GM12874 (cell line): ENCODE data around the gene MED16.

Experiments used
- TF ChIP-seq, protein P1 (sequence below): IDR thresholded peaks from 2 replicates; pipeline ENCODE4 v1.5.1; 2011; ENCODE audit warnings: low read depth, mild to moderate bottlenecking, control low read depth, low read length, moderate library complexity; ENCODE audit not compliant: insufficient read depth

MED16 gene

DNA sequence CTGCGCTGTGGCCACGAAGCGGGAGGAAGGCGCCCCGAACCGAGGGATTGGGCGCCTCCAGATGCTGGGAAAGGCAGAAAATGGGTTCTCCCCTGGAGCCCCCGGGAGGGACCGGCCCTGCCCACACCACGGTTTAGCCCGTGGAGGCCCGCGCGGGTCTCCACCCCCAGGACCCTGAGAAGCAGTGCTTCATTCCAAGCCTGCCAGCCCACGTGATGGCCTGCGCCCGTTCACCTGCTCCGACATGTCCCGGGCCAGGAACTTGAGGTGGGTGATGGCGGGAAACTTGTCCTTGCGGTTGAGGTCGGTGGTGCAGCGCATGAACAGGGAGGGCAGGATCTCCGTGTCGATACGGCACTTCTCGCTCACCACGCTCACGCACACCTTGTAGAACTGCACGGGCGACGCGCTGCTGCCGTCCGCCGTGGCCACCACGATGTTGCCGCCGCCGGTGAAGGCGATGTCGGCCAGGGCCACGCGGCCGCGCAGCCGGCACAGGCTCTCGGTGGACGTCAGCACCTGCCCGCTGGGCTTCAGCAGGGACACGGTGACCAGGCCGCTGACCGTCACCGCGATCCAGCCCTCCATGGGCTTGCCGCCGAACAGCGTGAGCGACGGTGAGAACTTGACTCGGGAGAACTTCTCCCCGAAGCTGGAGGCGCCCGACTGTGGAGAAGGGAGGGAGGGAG, 7.3 kb downstream of the MED16 start:
- TF ChIP-seq, protein P1, sequence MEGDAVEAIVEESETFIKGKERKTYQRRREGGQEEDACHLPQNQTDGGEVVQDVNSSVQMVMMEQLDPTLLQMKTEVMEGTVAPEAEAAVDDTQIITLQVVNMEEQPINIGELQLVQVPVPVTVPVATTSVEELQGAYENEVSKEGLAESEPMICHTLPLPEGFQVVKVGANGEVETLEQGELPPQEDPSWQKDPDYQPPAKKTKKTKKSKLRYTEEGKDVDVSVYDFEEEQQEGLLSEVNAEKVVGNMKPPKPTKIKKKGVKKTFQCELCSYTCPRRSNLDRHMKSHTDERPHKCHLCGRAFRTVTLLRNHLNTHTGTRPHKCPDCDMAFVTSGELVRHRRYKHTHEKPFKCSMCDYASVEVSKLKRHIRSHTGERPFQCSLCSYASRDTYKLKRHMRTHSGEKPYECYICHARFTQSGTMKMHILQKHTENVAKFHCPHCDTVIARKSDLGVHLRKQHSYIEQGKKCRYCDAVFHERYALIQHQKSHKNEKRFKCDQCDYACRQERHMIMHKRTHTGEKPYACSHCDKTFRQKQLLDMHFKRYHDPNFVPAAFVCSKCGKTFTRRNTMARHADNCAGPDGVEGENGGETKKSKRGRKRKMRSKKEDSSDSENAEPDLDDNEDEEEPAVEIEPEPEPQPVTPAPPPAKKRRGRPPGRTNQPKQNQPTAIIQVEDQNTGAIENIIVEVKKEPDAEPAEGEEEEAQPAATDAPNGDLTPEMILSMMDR, result no peak

DNA sequence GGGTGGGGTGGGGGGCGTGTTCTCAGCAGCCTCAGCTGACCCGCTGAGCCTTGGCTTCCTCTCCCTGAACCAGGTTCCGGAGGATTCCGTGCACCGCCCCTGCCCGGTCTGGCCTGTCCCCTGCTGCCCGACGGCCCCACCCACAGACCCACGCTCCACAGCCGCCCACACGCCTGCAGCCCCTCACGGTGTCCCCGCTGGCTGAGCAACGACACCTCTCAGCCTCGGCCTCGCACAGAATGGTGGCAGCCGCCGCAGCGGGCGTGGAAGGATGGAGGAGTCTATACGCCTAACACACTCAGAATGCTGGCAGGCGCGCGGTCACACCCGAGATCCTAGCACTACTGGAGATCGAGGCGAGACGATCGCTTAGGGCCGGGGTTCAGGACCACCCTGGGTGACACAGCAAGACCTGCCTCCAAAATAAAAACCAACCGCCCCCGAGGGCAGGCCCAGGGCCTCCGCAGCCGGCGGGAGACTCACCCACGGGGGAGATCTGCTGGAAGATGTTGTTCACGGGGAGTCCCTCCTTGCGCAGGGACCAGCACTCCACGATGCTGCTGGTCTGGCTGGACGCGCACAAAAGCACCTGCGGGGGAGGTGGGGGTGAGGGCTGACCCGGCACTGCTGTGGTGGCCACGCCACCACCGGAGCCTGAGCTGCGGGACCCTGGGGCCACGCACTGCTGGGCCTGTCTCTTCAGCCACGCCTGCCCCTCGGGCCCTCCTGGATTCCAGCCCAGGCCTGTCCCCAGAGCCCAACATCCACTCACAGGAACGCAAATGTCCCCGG, 8.4 kb downstream of the MED16 start:
- TF ChIP-seq, protein P1, result no peak

DNA sequence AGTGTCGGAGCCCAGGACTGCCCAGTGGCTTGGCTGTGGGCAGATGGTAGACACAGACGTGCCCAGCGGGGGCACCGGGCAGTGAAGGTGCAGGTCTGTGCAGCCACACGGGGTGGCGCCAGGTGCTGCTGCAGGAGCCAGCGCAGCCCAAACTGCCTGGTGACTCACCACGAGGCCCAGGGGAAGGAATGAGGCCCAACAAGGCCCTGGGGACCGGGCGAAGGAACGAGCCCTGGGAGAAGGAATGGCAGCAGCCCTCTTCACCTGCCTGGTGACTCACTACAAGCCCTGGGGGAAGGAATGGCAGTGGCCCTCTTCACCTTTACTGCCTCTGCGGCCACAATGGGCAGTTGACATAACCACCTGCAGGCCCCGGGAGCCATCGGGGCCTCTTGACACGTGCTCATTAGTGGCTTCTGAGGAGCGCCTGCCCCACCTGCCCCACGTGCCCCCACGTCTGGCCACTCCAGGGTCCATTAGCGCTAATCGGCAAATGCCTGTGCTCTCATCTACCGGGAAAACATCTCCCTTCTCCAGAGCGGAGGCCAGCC, 9.3 kb downstream of the MED16 start:
- TF ChIP-seq, protein P1, result no peak

DNA sequence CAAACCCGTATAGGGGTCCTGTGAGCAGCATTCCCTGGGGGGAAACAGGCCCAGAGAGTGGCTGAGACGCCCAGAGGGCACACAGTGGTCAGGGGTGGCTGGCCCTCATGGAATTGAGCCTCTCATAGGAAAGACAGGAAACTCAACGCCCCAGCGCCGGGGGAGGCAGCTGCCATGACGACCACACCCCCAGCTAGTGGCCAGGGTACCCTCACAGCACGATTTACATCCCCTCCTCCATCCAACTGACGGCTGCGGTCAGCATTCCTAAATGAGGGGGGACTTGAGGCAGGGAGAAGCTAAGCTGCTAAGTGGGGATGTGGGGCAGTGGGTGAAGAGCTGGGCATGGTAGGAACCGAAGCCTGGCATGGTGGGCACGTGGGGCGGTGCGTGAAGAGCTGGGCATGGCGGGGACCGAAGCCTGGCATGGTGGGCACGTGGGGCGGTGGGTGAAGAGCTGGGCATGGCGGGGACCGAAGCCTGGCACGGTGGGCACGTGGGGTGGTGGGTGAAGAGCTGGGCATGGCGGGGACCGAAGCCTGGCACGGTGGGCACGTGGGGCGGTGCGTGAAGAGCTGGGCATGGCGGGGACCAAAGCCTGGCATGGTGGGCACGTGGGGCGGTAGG, 10.0 kb downstream of the MED16 start:
- TF ChIP-seq, protein P1, result no peak

DNA sequence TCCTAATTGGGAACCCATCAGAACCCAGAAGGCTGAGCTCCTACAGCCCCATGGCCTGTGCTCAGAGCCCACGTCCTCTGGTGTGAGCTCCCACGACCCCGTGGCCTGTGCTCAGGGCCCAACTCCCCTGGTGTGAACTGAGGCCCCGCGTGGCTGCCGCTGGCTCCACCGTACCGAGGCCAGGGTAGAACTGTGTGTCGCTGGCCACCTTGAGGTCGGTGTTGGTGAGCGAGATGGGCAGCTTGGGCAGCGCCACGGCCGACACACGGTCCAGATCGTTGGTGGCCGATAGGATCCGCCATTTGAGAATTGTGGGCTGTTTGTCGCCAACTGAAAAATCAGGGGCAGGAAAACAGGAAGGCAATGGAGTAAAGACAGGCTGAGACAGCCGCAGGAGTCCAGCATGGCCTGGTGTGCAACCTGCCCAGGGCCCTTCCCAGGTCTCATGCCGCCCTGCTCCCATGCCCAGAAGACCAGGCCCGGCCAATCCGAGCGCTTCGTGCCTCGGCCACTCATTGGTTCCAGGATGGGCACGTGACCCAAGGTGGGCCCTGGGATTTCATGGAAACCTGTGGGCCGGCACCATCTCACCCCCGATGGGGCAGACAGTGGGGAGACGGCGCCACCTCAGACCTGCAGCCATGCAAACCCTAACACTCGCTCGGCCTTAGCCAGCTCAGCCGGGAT, 11.5 kb downstream of the MED16 start:
- TF ChIP-seq, protein P1, result no peak

DNA sequence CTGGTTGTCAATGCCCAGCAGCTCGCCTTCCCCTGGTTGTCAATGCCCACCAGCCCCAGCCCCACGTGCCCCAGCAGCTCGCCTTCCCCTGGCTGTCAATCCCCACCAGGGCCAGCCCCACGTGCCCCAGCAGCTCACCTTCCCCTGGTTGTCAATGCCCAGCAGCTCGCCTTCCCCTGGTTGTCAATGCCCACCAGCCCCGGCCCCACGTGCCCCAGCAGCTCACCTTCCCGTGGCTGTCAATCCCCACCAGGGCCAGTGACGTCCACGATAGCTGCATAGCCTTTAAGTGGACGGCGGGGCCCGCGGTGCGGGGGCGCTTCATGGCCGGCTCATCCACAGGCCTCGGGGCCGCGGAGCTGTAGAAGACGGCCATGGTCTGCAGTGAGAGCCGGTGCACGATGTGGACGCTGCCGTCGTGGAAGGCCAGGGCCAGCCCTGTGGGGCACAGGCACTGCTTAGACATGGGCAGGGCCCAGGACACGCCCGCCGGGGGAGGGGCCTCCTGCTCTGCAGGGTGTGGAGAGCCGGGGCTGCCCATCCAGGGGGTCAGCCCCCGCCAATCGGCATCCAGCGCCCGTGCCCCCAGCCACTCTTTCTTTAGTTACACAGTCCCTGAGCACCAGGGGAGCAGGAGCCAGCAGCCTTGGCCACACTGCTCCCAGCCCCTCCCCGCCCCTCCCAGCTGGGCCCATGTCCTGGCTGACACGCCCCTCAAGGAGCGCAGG, 13.1 kb downstream of the MED16 start:
- TF ChIP-seq, protein P1, result no peak
